HUES6 (cell line): ENCODE results near the gene CA6.
"Not testable (repeated sequence)": the region's sequence is repeated elsewhere in the genome, so short reads cannot be mapped to it uniquely, and the experiment has no call there.

ENCODE experiments used
- H3K27ac ChIP-seq: 2 replicates; pipeline ENCODE4 v1.7.0; 2013; ENCODE audit warnings: low read depth, mild to moderate bottlenecking, low read length, inconsistent platforms
- H3K27me3 ChIP-seq: 2 replicates; pipeline ENCODE4 v1.6.1; 2013; ENCODE audit warnings: low read length; ENCODE audit not compliant: control insufficient read depth, insufficient read depth
- H3K36me3 ChIP-seq: 2 replicates; pipeline ENCODE4 v1.6.1; 2013; ENCODE audit warnings: low read length; ENCODE audit not compliant: control insufficient read depth, insufficient read depth
- H3K4me1 ChIP-seq: 2 replicates; pipeline ENCODE4 v1.6.1; 2013; ENCODE audit warnings: low read length; ENCODE audit not compliant: control insufficient read depth, insufficient read depth
- H3K4me3 ChIP-seq: 2 replicates; pipeline ENCODE4 v1.5.1; 2013; ENCODE audit warnings: low read depth, low read length
- H3K9ac ChIP-seq: one replicate; pipeline ENCODE4 v1.6.1; 2013; ENCODE audit warnings: mild to moderate bottlenecking, low read length
- H3K9me3 ChIP-seq: 2 replicates; pipeline ENCODE4 v1.6.1; 2013; ENCODE audit warnings: low read depth, low read length; ENCODE audit not compliant: control insufficient read depth, insufficient read depth

The CA6 gene

DNA sequence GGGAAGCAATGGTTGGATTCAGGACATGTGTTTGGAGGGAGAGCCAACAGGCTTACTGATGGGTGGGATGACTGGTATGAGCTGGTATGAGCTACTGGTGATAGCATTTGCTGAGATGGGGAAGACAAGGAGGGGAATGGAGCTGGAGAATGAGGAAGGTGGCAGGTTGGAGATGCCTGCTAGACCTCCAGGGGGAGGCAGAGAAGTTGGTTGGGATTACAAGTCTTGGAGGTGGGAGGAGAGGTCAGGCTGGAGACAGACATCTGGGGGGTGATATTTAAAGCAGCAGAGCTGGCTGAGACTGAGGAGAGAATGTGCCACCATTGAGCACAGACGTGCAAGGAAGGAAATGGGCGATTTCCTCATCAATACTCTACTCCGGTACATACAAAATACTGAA, 35.3 kb upstream of the CA6 start:
- Histone ChIP-seq H3K4me3 (no peak overlapping the region), H3K4me1 (peaks cover 20% of the 10 kb centered on the region), H3K9me3 (peaks cover 9% of the 10 kb centered on the region; the same call in 1 of the 2 replicates), H3K27ac (no peak overlapping the region), H3K9ac (no peak overlapping the region), H3K27me3 (no peaks in the 10 kb centered on the region), H3K36me3 (no peaks in the 10 kb centered on the region)

DNA sequence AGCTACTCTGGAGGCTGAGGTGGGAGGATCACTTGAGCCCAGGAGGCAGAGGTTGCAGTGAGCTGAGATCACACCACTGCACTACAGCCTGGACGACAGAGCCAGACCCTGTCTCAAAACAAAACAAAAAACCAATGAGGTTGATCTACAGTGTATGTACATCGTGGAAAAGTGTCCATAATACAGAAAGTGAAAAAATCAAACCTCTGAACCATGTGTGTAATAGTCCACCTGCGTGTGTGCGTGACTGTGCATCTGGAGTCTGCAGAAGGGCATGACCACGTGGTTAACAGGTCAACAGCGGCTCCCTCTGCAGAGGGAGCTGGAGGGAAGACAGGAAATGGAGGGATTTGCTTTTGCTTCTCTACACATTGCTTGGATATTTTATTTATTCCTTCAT, 34.8 kb upstream of the CA6 start:
- Histone ChIP-seq H3K36me3 (no peaks in the 10 kb centered on the region), H3K4me1 (peaks cover 26% of the 10 kb centered on the region), H3K27ac (no peak overlapping the region), H3K4me3 (no peak overlapping the region), H3K9ac (no peak overlapping the region), H3K9me3 (peaks cover 9% of the 10 kb centered on the region; the same call in 1 of the 2 replicates), H3K27me3 (no peaks in the 10 kb centered on the region)

DNA sequence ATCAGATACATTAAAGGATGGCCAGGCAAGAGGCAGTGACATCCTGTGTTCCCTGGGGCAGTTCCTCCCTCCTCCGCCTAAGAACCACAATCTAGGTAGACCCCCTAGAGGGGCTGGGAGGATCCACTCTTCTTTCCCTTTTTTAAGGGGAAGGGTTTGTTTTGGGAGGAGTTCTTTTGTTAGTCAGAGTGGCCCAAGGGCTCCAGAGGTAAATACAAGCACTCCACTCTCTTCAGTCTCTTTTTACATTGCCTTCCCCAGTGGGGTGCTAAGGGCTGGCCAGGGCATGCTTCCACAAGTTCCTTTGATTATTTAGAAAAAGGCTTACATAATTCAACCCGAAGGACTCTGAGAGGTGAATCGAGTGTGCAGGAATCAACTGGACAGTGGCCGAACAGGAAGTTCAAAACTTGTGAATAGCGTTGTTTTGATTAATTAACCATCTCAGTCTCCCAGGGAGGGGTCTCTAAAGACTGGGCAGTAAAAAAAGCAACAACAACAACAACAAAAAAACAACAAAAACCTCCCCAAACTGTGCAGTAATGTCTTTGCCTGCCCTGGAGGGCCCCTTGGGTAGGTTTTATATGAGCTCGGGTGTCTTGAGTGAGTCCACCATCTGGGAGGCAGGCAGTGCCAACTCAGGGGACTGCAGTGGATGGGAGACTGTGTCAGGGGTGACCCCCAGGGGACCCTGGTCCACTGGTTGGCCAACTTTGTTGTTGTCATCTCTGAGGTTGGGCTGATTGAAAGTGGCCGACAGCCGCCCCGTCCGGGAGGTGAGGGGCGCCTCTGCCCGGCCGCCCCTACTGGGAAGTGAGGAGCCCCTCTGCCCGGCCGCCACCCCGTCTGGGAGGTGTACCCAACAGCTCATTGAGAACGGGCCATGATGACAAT, 34.0 kb upstream of the CA6 start:
- peak overlapping the region; percentile 25 for H3K9ac ChIP-seq
- H3K36me3 ChIP-seq = no peaks in the 10 kb centered on the region
- H3K4me1 ChIP-seq = peaks cover 28% of the 10 kb centered on the region
- H3K4me3 ChIP-seq = 0 out of 2 replicates have a peak overlapping the region, but pooled peaks have one; percentile 18
- no peaks in the 10 kb centered on the region for H3K27me3 ChIP-seq
- H3K9me3 ChIP-seq = peaks cover 9% of the 10 kb centered on the region; the same call in 1 of the 2 replicates
- peak overlapping the region; percentile 66; the same call in 1 of the 2 replicates for H3K27ac ChIP-seq

DNA sequence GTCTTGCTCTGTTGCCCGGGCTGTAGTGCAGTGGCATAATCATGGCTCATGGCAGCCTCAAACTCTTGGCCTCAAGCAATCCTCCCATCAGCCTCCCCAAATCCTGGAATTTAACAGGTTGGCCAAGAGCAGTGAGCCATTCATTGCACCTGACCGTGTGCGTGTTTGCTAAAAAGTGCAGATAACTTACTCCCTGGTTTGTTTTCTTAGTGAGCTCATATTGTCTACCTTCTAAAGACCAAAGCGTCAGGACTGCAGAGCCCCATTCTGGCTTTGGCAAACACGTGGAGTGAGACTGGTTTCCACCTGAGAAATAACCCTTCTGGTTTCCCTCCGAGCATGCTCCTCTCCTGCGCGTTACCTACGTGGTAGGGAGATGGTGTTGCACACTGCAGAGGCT, 32.2 kb upstream of the CA6 start:
- Histone ChIP-seq H3K9me3 (peaks cover 9% of the 10 kb centered on the region; the same call in 1 of the 2 replicates), H3K9ac (no peak overlapping the region), H3K36me3 (no peaks in the 10 kb centered on the region), H3K27me3 (no peaks in the 10 kb centered on the region), H3K27ac (no peak overlapping the region), H3K4me1 (peaks cover 25% of the 10 kb centered on the region), H3K4me3 (no peak overlapping the region)

DNA sequence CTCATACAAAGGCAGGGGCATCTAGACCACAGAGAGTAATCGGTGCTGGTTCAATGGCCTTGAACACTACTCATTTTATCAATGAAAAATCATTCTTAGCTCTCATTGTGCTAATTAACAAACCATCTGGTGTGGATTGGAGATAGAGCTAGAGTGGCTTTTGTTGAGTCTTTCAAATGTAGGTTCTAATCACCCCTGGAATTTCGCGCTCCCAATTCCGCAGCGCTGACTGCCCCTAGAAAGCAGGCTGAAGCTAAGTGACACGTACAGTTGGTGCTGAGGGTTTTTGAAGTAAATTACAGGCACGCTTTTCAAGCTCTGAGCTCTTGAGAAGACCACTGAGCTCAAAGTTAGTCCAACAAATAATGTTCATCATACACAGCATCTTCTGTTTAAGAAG, 31.2 kb upstream of the CA6 start:
- H3K27ac ChIP-seq = no peak overlapping the region
- H3K4me1 ChIP-seq = peaks cover 19% of the 10 kb centered on the region
- H3K27me3 ChIP-seq = no peaks in the 10 kb centered on the region
- no peak overlapping the region for H3K4me3 ChIP-seq
- peaks cover 9% of the 10 kb centered on the region; the same call in 1 of the 2 replicates for H3K9me3 ChIP-seq
- no peaks in the 10 kb centered on the region for H3K36me3 ChIP-seq
- H3K9ac ChIP-seq = no peak overlapping the region

DNA sequence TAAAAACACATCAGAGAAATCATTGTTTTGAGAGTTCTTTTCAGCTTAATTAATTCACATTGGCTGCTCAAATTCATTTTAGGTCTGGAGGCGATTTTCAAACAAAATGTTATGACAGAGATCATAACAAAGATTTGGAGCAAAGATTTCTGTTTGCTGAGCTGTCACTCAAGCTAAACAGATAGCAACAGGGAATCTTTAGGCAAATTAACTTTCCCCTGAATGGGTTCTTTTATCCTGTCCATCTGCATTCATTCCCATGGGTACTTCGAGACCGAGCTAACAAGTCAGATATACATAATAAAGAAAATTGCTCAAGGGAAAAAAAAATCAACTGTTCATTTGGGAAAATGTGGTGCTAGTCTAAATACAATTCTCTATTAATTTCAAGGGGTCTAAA, 30.2 kb upstream of the CA6 start:
- no peak overlapping the region for H3K27ac ChIP-seq
- H3K27me3 ChIP-seq = no peaks in the 10 kb centered on the region
- H3K36me3 ChIP-seq = no peaks in the 10 kb centered on the region
- no peak overlapping the region for H3K9ac ChIP-seq
- no peak overlapping the region for H3K4me3 ChIP-seq
- peaks cover 19% of the 10 kb centered on the region for H3K4me1 ChIP-seq
- H3K9me3 ChIP-seq = peaks cover 9% of the 10 kb centered on the region; the same call in 1 of the 2 replicates

DNA sequence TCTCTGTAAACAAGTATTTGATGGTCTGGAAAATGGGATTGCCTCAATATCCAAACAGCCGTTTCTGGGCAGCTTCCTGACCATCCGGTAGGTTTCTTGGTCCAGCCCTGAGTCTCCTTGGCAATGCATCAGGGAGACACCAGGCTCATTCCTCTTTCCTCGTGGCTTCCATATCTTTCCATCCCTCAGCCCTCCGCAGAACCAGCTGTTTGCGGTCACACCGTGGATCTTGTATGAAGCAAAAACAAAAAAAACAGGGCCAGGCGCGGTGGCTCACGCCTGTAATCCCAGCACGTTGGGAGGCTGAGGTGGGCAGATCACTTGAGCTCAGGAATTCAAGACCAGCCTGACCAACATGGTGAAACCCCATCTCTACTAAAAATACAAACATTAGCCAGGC, 28.1 kb upstream of the CA6 start:
- H3K36me3 ChIP-seq, H3K9ac ChIP-seq, H3K27me3 ChIP-seq, H3K4me3 ChIP-seq, H3K27ac ChIP-seq, H3K9me3 ChIP-seq: not testable (repeated sequence)
- peaks cover 19% of the 10 kb centered on the region for H3K4me1 ChIP-seq

DNA sequence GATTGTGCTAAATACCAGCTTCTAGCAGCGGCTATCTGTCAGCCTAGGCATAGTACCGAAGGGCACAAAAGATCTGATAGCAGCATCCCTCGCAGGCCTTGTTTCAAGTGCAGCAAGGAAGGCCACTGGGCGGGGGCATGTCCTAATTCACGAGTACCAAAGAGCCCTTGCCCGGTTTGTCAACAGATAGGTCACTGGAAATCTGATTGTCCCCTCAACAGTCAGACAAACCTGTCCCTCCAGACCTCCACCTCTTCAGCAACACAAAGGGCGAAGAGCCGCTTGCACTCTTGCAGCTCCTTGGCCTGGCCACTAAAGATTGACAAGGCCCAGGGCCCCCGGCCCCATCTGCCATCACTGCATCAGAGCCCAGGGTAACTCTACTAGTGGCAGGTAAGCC, 22.7 kb upstream of the CA6 start:
- Histone ChIP-seq H3K27me3 (no peaks in the 10 kb centered on the region), H3K27ac (no peak overlapping the region)

DNA sequence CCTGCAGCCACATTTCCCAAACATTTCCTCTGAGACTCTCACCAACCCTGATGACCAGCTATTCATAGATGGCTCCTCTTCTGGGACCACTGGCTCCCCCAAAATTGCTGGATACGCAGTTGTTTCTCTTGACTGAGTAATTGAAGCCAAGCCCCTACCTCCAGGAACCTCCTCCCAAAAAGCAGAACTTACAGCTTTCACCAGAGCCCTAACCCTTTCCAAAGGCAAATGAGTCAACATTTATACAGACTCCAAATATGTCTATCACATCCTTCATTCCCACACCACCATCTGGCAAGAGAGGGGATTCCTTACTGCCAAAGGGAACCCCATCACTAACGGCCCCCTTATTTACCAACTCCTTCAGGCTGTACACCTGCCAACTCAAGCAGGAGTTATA, 20.3 kb upstream of the CA6 start:
- Histone ChIP-seq H3K36me3 (no peaks in the 10 kb centered on the region), H3K9me3 (no peaks in the 10 kb centered on the region; the same call in 1 of the 2 replicates), H3K9ac (no peak overlapping the region), H3K4me1 (no peaks in the 10 kb centered on the region), H3K27me3 (no peaks in the 10 kb centered on the region), H3K27ac (no peak overlapping the region), H3K4me3 (no peak overlapping the region)

More for the DNA sequence above, 22.7 kb upstream of the CA6 start:
- no peaks in the 10 kb centered on the region for H3K4me1 ChIP-seq
- no peak overlapping the region for H3K9ac ChIP-seq
- H3K36me3 ChIP-seq = no peaks in the 10 kb centered on the region
- H3K9me3 ChIP-seq = no peaks in the 10 kb centered on the region; the same call in 1 of the 2 replicates
- H3K4me3 ChIP-seq = no peak overlapping the region

DNA sequence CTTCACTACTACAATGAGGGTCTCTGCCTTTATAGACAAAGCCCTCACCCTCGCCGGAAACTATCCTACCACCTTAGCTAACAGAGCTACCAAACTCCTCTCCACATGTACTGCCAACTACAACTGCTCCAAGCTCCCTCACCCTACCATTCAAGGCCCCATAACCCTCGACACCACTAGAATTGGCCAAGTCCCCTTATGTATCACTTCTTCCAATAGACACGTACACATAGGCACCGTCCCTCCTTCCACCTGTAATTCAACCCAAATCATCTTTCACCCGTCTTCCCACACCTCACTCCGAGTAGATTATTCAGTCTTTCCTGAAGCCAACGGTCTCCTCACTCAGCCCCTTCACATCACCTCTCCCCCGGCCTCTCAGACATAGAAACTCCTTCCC, 19.7 kb upstream of the CA6 start:
- Histone ChIP-seq H3K27ac (no peak overlapping the region), H3K4me1 (no peaks in the 10 kb centered on the region)

More for the DNA sequence above, 19.7 kb upstream of the CA6 start:
- H3K36me3 ChIP-seq = no peaks in the 10 kb centered on the region
- H3K4me3 ChIP-seq = no peak overlapping the region
- H3K9me3 ChIP-seq = no peaks in the 10 kb centered on the region; the same call in 1 of the 2 replicates
- no peak overlapping the region for H3K9ac ChIP-seq
- no peaks in the 10 kb centered on the region for H3K27me3 ChIP-seq
